ENCODE results near the gene PIGT. TPM values are rescaled to one million over a fixed set of nuclear protein-coding genes. Genes with fewer than 3 reads are reported as not detected.

The PIGT gene
- total RNA-seq, 4 donors from 2014 or later: 33.6 to 64.5 (median 45.6) TPM

- intact Hi-C loops (cut with DNase I; ENCODE audit: low total_unique reads): no loop called here
- no peak for DNase-seq (ENCODE audit: low spot score in 2 of 2)
- no peak overlapping the region for H3K4me3 ChIP-seq (ENCODE audit: low read depth, poor library complexity, severe bottlenecking)
- WGBS, 2 donors: 76 to 79% methylated on average over 5 to 6 of the region's 6 CpGs
- TF ChIP-seq POLR2A (IDR thresholded peaks at IDR 0.05): no peak
- no peak for TF ChIP-seq CTCF (IDR thresholded peaks at IDR 0.05)
These were observed 47.0 kb downstream of the PIGT start for GRCh38 chr20:45462711-45463509.

- no peak for TF ChIP-seq CTCF (IDR thresholded peaks at IDR 0.05)
- no peak for TF ChIP-seq POLR2A (IDR thresholded peaks at IDR 0.05)
- intact Hi-C loops (cut with DNase I; ENCODE audit: low total_unique reads): no loop called here
- no peak for DNase-seq (ENCODE audit: low spot score in 2 of 2)
- H3K4me3 ChIP-seq (ENCODE audit: low read depth, poor library complexity, severe bottlenecking): no peak overlapping the region
- WGBS, 2 donors: 60 to 74% methylated on average over 4 of the region's 4 CpGs
These were observed 47.8 kb downstream of the PIGT start for GRCh38 chr20:45463709-45464108.

GRCh38 chr20:45465491-45466266 lies 49.7 kb downstream of the PIGT start:
- 68% methylated on average over 1 of the region's 1 CpG for WGBS, 2 donors
- DNase-seq (ENCODE audit: low spot score in 2 of 2): no peak
- H3K4me3 ChIP-seq (ENCODE audit: low read depth, poor library complexity, severe bottlenecking): no peak overlapping the region
- TF ChIP-seq CTCF (IDR thresholded peaks at IDR 0.05): no peak
- TF ChIP-seq POLR2A (IDR thresholded peaks at IDR 0.05): no peak
- intact Hi-C loops (cut with DNase I; ENCODE audit: low total_unique reads): no loop called here

- intact Hi-C loops (cut with DNase I; ENCODE audit: low total_unique reads): no loop called here
- 90 to 97% methylated on average over 6 of the region's 6 CpGs for WGBS, 2 donors
- no peak for DNase-seq (ENCODE audit: low spot score in 2 of 2)
- TF ChIP-seq CTCF (IDR thresholded peaks at IDR 0.05): no peak
- TF ChIP-seq POLR2A (IDR thresholded peaks at IDR 0.05): no peak
- H3K4me3 ChIP-seq (ENCODE audit: low read depth, poor library complexity, severe bottlenecking): no peak overlapping the region
These were observed 51.2 kb downstream of the PIGT start for GRCh38 chr20:45467172-45467571.

GRCh38 chr20:45467861-45468260 lies 51.9 kb downstream of the PIGT start:
- DNase-seq (ENCODE audit: low spot score in 2 of 2): no peak
- no peak for TF ChIP-seq POLR2A (IDR thresholded peaks at IDR 0.05)
- TF ChIP-seq CTCF (IDR thresholded peaks at IDR 0.05): no peak
- intact Hi-C loops (cut with DNase I; ENCODE audit: low total_unique reads): no loop called here
- WGBS, 2 donors: 41 to 59% methylated on average over 3 of the region's 3 CpGs
- no peak overlapping the region for H3K4me3 ChIP-seq (ENCODE audit: low read depth, poor library complexity, severe bottlenecking)
